Loucy (cell line): ENCODE results near the gene GPSM3.

ENCODE experiments used
- H2AFZ ChIP-seq: fragments of 200-600 bp; sonication (generic); 2 replicates; pipeline ENCODE4 v1.6.0; 2016; ENCODE audit warnings: antibody characterized with exemption, mild to moderate bottlenecking, low read length, moderate library complexity
- H3F3A ChIP-seq: fragments of 200-600 bp; 2 replicates; pipeline ENCODE4 v1.6.0; 2016; ENCODE audit warnings: antibody characterized with exemption, low read depth, mild to moderate bottlenecking
- H3K27me3 ChIP-seq: fragments of 200-600 bp; sonication (generic); 2 replicates; pipeline ENCODE4 v1.6.1; 2014; ENCODE audit warnings: low read length, mild to moderate bottlenecking; ENCODE audit not compliant: insufficient read depth, poor library complexity, severe bottlenecking
- H3K36me3 ChIP-seq: fragments of 200-600 bp; sonication (generic); 2 replicates; pipeline ENCODE4 v1.6.1; 2016; ENCODE audit warnings: low read length; ENCODE audit not compliant: insufficient read depth
- H3K4me1 ChIP-seq: fragments of 200-600 bp; sonication (generic); 2 replicates; pipeline ENCODE4 v1.5.1; 2014; ENCODE audit warnings: low read length, mild to moderate bottlenecking; ENCODE audit not compliant: insufficient read depth, poor library complexity, severe bottlenecking
- H3K4me2 ChIP-seq: fragments of 200-600 bp; sonication (generic); 2 replicates; pipeline ENCODE4 v1.6.0; 2014; ENCODE audit warnings: antibody characterized with exemption, low read length, low read depth, mild to moderate bottlenecking; ENCODE audit not compliant: poor library complexity, severe bottlenecking
- H3K4me3 ChIP-seq: fragments of 200-600 bp; sonication (generic); 2 replicates; pipeline ENCODE4 v1.5.1; 2014; ENCODE audit warnings: low read length, mild to moderate bottlenecking, mixed read lengths; ENCODE audit not compliant: poor library complexity, severe bottlenecking
- H3K79me2 ChIP-seq: fragments of 200-600 bp; sonication (generic); 2 replicates; pipeline ENCODE4 v1.6.1; 2014; ENCODE audit warnings: low read length; ENCODE audit not compliant: insufficient read depth
- H3K9ac ChIP-seq: fragments of 200-600 bp; sonication (generic); 2 replicates; pipeline ENCODE4 v1.6.0; 2014; ENCODE audit warnings: mild to moderate bottlenecking, low read depth, low read length, moderate library complexity; ENCODE audit not compliant: poor library complexity, severe bottlenecking
- H3K9me2 ChIP-seq: fragments of 200-600 bp; sonication (generic); replicated peaks from 2 replicates; pipeline ENCODE4 v1.6.1; 2016; ENCODE audit warnings: low read depth, low read length, mixed read lengths
- H3K9me3 ChIP-seq: fragments of 200-600 bp; sonication (generic); 2 replicates; pipeline ENCODE4 v1.6.1; 2014; ENCODE audit warnings: mild to moderate bottlenecking, antibody characterized with exemption, low read length, low read depth; ENCODE audit not compliant: insufficient read depth
- H4K20me1 ChIP-seq: fragments of 200-600 bp; sonication (generic); 2 replicates; pipeline ENCODE4 v1.6.0; 2014; ENCODE audit warnings: antibody characterized with exemption, low read length, mild to moderate bottlenecking; ENCODE audit not compliant: insufficient read depth, poor library complexity, severe bottlenecking
- EZH2phosphoT487 ChIP-seq: fragments of 200-600 bp; IDR thresholded peaks from 2 replicates; pipeline ENCODE4 v1.6.1; 2018; ENCODE audit warnings: antibody characterized with exemption, mild to moderate bottlenecking, moderate library complexity, borderline replicate concordance
- TF ChIP-seq, protein P1 (sequence below): fragments of 200-600 bp; sonication (generic); conservative IDR thresholded peaks from 2 replicates; pipeline ENCODE4 v1.5.1; 2014; ENCODE audit warnings: mild to moderate bottlenecking, antibody characterized with exemption, low read length

The GPSM3 gene

DNA sequence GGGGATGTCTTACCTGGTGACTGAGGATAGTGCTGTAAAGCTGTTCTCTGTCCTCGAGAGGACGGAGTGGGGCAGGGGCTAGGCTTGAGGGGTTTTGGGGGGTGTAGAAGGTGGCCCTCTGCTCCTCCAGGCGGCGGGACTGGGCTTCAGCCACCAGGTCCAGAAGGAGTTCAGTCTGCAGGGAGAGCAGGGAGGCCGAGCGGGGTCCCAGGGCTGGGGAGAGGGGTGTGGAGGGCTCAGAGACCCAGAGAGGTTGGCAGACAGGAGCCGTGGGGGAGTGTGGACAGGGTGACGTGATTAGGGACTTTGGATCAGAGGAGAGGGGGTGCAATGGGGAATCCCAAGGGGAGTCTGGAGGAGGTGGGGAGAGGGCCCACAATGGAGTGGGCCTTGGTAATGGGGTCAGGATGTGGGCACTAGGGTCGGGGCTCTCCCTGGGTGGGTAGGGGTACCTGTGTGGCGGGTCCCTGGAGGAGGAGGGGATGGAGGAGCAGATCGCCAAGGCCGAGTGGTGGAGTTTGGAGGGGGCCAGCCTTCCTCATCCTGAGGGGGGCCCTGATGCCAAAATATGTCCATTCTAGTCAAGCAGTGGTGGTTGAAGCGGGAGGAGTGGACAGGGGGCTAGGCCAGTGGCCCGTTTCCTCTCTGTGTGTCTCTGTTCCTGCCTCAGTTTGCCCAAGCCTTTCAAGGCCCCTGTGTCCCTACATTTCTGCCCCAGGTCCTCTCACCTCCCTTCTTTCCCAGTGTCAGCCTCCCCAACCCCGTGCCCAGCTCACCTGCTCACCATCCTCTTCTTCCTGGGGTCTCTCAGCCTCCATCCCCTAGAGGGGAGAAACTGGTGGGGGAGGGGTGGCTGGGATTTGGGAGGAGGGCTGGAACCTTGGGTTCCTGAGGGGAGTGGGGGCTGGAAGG, 491 bp downstream of the GPSM3 start:
- Histone ChIP-seq H3K4me2 (peak overlapping the region; percentile 99), H3K9me3 (no peaks in the 10 kb centered on the region), H3K4me3 (peak overlapping the region; percentile 91), H3K79me2 (peaks cover 88% of the 10 kb centered on the region), H4K20me1 (peaks cover 8% of the 10 kb centered on the region), H3K27me3 (no peaks in the 10 kb centered on the region), H3K9ac (peak overlapping the region; percentile 96), H3K9me2 (no peaks in the 10 kb centered on the region), H2AFZ (no peak overlapping the region), H3K36me3 (peaks cover 9% of the 10 kb centered on the region; the same call in 1 of the 2 replicates), H3F3A (no peaks in the 10 kb centered on the region), H3K4me1 (peaks cover 60% of the 10 kb centered on the region)
- TF ChIP-seq EZH2phosphoT487, result no peak
- TF ChIP-seq, protein P1, sequence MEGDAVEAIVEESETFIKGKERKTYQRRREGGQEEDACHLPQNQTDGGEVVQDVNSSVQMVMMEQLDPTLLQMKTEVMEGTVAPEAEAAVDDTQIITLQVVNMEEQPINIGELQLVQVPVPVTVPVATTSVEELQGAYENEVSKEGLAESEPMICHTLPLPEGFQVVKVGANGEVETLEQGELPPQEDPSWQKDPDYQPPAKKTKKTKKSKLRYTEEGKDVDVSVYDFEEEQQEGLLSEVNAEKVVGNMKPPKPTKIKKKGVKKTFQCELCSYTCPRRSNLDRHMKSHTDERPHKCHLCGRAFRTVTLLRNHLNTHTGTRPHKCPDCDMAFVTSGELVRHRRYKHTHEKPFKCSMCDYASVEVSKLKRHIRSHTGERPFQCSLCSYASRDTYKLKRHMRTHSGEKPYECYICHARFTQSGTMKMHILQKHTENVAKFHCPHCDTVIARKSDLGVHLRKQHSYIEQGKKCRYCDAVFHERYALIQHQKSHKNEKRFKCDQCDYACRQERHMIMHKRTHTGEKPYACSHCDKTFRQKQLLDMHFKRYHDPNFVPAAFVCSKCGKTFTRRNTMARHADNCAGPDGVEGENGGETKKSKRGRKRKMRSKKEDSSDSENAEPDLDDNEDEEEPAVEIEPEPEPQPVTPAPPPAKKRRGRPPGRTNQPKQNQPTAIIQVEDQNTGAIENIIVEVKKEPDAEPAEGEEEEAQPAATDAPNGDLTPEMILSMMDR, result no peak

DNA sequence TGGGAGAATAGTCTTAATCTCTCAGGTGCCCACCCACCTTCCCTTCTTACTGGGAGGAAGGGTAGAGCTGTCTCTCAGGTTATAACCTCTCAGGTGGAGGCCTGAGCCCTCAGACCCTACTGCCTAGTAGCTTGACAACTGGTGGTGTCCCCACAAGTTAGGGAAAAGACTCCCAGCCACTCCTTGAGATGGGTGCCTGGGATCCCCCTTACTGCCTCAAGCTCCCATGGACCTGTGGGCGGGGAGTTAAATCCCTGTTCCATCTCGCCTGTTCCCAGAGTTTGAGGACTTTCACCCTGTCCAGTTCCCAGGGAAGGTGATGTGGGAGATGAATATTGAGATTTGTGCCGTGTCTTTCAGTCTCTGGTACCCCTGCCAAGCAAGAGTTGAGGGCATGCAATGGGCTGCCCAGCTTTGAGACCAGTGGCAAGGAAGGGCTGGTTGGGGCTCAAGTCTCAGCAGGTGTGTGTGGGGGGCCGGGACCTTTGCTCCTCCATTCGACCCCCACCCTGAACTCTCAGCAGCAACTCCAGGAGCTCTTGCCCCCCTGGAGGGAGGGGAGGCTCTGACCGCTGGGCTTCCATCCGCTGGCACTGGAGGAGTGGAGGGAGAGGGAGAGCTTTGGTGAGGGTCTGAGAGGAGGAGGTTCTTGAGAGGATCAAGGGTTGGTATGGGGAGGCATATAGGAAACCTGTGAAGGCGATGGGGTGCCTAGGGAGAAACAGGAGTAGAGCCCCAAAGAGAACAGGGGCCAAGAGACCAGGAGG, 1.3 kb downstream of the GPSM3 start:
- no peaks in the 10 kb centered on the region for H3K9me2 ChIP-seq

More for the DNA sequence above, 1.3 kb downstream of the GPSM3 start:
- peaks cover 8% of the 10 kb centered on the region for H4K20me1 ChIP-seq
- H3K4me2 ChIP-seq, result peak overlapping the region; percentile 99
- H3F3A ChIP-seq, result no peaks in the 10 kb centered on the region
- peaks cover 80% of the 10 kb centered on the region for H3K79me2 ChIP-seq
- peak overlapping the region; percentile 91 for H3K4me3 ChIP-seq
- H2AFZ ChIP-seq, result no peak overlapping the region
- H3K27me3 ChIP-seq, result no peaks in the 10 kb centered on the region
- peaks cover 58% of the 10 kb centered on the region for H3K4me1 ChIP-seq
- TF ChIP-seq, protein P1, result no peak
- TF ChIP-seq EZH2phosphoT487, result no peak
- H3K36me3 ChIP-seq, result peaks cover 15% of the 10 kb centered on the region; the same call in 1 of the 2 replicates
- no peaks in the 10 kb centered on the region for H3K9me3 ChIP-seq
- H3K9ac ChIP-seq, result peak overlapping the region; percentile 96
